NCI-H187 treated with DMSO at 0.1 percent for 48 hours (cell line): ENCODE results near the gene TSPYL4.

Source experiments
- DNase-seq: peaks from one replicate; lab custom pipeline; 2025; lab: John Stamatoyannopoulos, UW

Gene TSPYL4

GRCh38 chr6:116229287-116229913, 24.5 kb downstream of the TSPYL4 start:
- DNase-seq = no peak

DNA sequence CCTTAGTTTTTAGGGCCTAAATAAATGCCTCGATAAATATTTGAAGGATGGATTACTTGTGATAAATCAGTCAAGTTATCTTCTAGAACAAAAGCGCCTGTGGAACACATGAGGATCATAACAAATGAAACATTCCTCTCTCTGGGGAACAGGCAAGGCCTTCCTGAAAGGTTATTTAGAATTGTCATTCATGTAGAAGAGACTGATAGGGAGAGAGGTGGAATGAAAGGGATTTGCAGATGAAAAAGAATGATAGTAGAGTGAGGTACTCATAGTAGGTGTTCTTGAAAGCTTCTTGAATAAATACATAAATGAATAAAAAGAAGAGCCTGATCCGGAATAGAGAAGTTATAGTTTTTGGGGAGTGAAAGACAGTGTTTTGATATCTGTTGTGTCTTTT, 30.5 kb downstream of the TSPYL4 start:
- DNase-seq = no peak

- DNase-seq = no peak
Observed at GRCh38 chr6:116221911-116222310, 32.0 kb downstream of the TSPYL4 start.

- DNase-seq = no peak
Observed at GRCh38 chr6:116221067-116221466, 32.8 kb downstream of the TSPYL4 start.

DNA sequence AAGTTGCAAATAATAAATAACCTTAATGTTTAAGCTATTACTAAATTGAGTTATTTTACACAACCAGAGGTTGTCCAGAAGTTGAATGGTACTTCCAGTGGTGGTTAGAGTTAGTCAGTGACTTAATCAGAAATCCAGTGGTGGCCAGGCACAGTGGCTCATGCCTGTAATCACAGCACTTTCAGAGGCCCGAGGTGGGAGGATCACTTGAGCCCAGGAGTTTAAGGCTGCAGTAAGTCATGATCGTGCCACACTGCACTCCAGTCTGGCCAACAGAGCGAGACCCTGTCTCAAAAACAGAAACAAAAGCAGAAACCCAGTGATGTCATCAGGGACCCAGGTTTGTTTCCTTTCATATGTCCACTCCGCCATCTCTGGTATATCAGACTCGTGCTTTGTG, 35.0 kb downstream of the TSPYL4 start:
- DNase-seq = no peak

DNA sequence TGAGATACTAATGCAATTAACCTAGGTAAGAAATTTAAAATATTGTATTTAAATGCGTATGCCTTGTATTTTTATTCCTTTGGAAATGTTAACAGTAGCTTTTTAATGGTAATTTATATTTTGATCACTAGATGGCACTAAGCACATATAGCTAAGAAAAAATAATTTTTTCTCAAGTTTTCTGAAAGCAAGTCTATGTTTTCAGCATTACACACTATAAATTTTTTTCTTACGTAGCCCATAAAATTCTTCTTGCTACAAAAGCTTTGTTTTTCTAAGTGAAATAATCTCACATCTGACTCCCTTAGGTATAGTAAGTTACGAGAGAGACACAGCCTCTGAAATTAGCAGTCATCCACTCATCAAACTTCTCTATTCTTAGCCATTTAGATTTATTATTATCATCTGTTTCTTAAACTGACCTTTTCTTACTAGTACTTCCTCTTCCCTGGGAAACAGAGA, 35.7 kb downstream of the TSPYL4 start:
- DNase-seq = no peak

- DNase-seq = no peak
Observed at GRCh38 chr6:116217069-116217468, 36.8 kb downstream of the TSPYL4 start.

DNA sequence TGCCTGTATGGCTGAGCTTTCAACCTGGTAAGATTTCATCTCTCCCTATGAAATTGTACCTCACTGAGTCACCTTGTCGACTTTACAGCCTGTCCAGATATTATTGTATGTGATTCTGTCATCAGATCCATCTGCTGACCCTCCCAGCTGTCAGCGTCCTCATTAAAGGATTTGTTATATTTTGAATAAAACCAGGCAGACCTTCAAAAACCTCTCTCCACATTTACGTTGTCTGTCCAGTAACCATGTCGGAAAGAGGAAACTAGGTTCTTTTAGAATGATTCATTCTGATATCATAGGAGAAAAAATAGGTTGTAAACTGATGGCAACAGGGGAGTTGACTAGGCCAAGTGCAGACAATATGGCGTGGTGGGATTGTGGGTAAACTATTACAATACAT, 38.5 kb downstream of the TSPYL4 start:
- DNase-seq = no peak

DNA sequence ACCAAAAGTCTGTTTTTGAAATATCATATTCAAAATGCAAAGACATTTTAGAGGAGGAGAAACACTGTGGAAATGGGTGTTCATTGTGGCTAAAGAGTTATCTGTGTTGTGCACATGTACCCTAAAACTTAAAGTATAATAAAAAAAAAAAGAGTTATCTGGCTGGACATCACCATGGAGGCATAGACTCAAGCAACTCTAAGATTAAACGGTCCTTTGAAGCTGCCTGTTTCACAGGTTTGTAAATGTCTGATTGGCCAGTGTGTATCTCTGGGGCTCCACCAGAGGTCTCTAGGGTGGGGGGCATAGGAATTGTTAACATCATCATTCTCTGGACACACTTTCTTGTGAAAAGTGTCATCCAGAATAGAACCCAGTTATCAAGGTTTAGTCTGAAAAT, 39.2 kb downstream of the TSPYL4 start:
- DNase-seq = no peak

DNA sequence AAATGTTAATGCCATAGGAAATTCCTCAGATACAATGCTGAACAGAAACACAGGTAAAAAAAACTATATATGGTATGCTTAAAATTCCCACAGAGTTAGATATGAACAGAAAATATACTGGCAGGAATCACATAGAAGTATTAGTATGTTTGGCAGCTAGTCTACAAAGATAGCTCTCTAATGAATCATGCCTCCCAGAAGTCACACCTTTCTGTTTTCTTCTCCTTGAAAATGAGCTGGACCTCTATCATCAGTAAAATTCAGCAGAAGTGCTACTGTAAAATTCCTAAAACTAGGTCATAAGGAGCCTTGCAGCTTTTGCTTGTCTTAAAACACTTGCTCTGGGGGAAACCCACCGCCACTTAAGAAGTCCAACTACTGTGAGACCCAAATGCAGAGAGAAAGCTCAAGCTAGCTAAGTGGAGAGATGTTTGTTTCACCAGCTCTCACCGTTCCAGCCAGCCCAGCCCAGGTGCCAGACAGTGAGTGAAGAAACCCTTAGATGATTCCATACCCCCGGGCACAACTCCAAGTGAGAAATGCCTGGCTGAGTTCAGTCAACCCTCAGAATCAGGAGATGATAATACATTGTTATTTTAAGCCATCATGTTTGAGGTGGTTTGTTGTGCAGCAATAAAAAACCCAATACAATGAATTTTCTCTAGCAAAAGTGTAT, 43.0 kb downstream of the TSPYL4 start:
- no peak for DNase-seq

- no peak for DNase-seq
Observed at GRCh38 chr6:116210316-116210715, 43.6 kb downstream of the TSPYL4 start.

DNA sequence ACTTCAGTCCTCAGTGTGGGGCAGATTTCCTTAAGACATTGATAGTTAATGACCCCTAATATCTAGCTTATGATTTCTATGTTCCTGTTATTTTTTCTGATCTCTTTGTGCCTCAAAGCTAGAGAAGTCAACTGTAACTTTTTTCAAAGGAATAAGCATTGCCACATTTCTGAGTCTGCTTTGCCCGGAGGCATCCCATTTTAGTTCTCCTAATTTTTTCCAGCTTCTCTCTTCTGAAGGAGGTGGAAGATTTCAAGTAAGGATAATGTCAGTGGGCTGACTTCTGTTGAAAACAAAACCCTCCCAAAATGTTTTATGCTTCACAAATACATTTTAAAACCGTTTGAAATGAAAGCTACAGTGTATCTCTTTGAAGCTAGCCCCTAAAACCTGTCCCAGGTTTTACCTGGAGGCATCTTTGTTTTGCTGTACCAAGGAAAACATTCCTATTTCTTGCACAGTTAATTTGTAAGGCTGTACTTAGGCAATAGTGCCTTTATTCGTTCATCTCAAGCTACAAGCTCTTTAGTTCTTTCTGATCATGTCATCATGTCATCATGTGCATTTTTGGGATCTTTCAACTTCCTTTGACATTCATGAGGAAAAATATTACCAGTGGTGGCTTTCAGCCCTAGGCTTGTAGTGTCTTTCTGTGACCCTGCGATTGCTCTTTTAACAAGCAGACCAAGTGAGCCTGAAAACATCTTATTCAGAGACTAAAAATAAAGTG, 45.7 kb downstream of the TSPYL4 start:
- no peak for DNase-seq

- no peak for DNase-seq
Observed at GRCh38 chr6:116206231-116206903, 47.5 kb downstream of the TSPYL4 start.

DNA sequence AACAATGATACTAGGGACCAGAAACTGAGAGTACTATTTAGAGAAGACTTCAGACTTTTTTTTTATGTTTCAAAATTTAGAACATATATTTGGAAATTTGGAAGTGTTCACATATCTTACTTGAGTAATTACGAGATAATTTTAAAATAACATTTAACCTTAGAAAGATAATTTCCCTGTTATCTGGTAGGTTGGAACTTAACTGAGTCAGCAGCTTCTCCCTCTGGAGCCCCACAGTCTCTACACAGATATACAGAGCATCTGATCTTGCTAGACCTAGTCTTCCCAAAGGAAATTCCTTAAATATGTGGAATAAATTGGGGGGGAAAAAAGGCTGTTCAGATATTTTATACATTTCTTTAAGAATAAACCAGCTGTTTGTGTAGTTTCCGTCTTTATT, 48.6 kb downstream of the TSPYL4 start:
- no peak for DNase-seq

DNA sequence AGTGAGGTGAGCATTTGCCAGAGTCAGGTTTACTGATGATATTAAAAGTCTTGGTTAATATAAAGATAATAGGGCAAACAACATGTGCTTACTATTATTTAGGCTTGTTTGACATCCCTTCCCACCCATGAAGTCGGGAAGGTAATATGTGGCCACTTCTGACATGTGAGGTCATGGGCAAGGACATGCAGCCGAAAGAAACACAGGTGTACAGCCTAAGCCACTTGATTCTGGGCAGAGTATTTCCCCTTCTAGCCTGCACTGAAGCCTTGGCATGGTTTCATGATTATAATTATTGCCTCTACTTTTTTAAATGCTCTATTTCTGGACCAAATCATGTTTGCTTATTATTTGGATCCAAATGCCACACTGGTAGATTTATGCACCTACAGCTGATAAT, 52.3 kb downstream of the TSPYL4 start:
- no peak for DNase-seq

DNA sequence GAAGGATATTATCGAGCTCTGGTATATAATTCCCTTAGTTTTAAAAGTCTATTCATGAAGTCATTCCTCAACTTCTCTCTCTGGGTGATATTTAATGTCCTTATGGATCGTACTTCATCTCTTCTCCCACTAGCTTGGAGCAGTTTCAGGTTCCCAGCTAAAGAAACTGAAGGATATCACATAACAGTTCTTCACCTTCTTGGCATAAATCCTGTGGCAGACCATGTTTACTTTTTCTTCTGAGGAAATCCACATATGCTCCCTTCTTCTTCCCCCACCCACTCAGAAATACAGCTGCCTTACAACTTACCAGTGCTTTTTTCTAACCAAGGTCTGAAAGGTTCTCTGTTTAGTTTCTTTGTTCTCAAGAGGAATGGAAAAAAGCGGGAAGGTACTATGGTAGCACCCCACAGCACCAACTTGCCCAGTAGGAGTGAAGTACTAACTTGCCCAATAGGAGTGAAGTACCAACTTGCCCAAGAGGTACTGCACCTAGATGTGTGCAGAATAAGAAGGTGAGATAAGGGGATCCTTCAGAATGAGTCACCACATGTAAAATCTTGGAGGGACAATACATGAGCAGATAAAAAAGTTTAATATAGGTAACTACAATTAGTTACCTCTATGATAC, 53.1 kb downstream of the TSPYL4 start:
- no peak for DNase-seq
